Body of pancreas (tissue), 4 donors: ENCODE measurements around the gene OLIG1. TPM values are rescaled to one million over a fixed set of nuclear protein-coding genes. Genes with fewer than 3 reads are reported as not detected.

Source experiments
- ATAC-seq: fragments of 150-250 bp; one replicate; pipeline ENCODE4 v1.9.1; 2016
- DNase-seq, 4 donors: peaks; one replicate each; pipeline ENCODE4 v3.0.0-alpha.2; 2019
- H3K27ac ChIP-seq, 4 donors: fragments of 200-600 bp; sonication (generic); 1 replicate in 3 of 4; 2 replicates in 1 of 4; pipeline versions ENCODE4 v1.5.1 to v1.6.1; 2016 to 2019; ENCODE audit warnings: mild to moderate bottlenecking in 1 of 4, mixed read lengths in 1 of 4, moderate library complexity in 1 of 4
- H3K27me3 ChIP-seq, 2 donors: fragments of 200-600 bp; sonication (generic); one replicate each; pipeline ENCODE4 v1.6.0; 2016; ENCODE audit warnings: mild to moderate bottlenecking in 1 of 2
- H3K36me3 ChIP-seq, 2 donors: fragments of 200-600 bp; sonication (generic); replicated peaks in 1 of 2; 2 replicates each; pipeline ENCODE4 v1.5.1; 2016; ENCODE audit warnings: low read depth in 2 of 2; ENCODE audit not compliant: insufficient read depth in 1 of 2
- H3K4me1 ChIP-seq: fragments of 200-600 bp; sonication (generic); one replicate; pipeline ENCODE4 v1.6.0; 2016
- H3K4me3 ChIP-seq, 2 donors: fragments of 200-600 bp; sonication (generic); 1 replicate in 1 of 2; 2 replicates in 1 of 2; pipeline ENCODE4 v1.5.1; 2016 to 2019
- H3K9me3 ChIP-seq, 3 donors: fragments of 200-600 bp; sonication (generic); 1 replicate in 2 of 3; 2 replicates in 1 of 3; pipeline ENCODE4 v1.5.1; 2016
- POLR2A ChIP-seq, 3 donors: fragments of 450-650 bp; IDR thresholded peaks; one replicate each; pipeline ENCODE4 v1.6.1; 2016; ENCODE audit warnings: antibody characterized with exemption in 3 of 3, mild to moderate bottlenecking in 2 of 3
- WGBS, 2 donors: methylation state at CpG; one replicate each; pipeline ENCODE4 v1.1.5; 2017; 5-methylcytosine and 5-hydroxymethylcytosine counted together
- intact Hi-C: fragments of 100-400 bp; cut with DNase I; formaldehyde crosslinking; loops from one replicate; pipeline ENCODE4 v1.15.1; 2023
- total RNA-seq, 2 donors: library from RNA; depleted of rRNA; stranded (reverse); fragments of >200 nt; gene quantifications; one replicate each; pipeline ENCODE4 v1.1.0, GENCODE V29; 2016
- TF ChIP-seq, protein P1 (sequence below), 7 experiments: fragments of 450-650 bp in 4 of 7; fragments of 200-600 bp in 3 of 7; sonication (generic) in 3 of 7; IDR thresholded peaks; one replicate each; pipeline ENCODE4 v1.5.1; 2016 to 2019; ENCODE audit warnings: antibody characterized with exemption in 7 of 7

Gene OLIG1
- total RNA-seq, 2 donors from 2014 or later, result not detected

DNA sequence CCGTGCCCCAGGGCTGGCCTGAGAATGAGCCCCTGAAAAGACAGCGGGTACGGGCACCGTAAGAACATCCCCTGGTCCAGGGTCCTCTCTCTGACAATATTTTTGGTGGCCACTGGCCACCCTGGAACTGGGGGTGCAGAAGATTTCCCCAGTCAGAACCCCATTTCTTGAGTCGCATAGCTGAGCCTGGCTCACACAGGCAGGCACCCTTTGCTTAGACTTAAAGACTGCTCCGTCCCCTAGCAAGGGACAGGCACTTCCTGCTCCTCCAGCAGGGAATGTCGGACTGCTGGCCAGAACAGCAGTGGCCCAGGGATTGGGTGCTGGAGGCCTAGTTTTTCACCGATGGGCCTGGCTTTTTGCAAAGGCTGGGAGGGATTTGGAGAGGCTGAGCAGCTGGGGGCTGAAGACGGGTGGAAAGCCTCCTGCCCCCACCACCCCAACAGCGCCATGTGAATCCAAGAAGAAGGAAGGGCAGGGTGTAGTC lies 39.9 kb upstream of the OLIG1 start:
- H3K27ac ChIP-seq, result no peak overlapping the region
- ATAC-seq, result no peak
- intact Hi-C loops, result no loop called here
- H3K36me3 ChIP-seq, result no peaks in the 10 kb centered on the region
- H3K9me3 ChIP-seq, result no peaks in the 10 kb centered on the region
- TF ChIP-seq POLR2A (IDR thresholded peaks at IDR 0.05), result no peak
- peaks cover 0 to 41% of the 10 kb centered on the region in 2 donors for H3K27me3 ChIP-seq
- no peak overlapping the region for H3K4me3 ChIP-seq
- 18 to 28% methylated on average over 8 to 10 of the region's 10 CpGs for WGBS, 2 donors
- no peak for DNase-seq
- peaks cover 29% of the 10 kb centered on the region for H3K4me1 ChIP-seq

DNA sequence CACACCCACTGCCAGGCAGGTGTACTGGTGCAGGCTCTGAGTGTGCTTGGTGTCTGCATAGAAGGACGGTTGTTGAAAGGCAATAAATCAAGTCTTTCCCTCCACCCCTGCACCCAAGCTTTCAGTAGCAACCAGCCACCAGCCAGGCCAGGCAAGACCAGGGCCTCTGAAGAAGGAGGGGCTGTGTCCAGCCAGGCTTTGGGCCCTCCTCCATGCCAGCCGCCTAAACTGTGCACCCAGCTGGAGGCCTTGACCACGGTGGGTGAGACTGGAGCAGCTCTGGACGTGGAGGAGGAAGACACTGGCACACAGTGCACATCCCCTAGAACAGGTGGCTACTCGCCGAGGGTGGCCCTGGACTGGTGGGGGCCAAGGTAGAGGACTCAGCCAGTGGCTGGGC lies 39.3 kb upstream of the OLIG1 start:
- H3K27me3 ChIP-seq, result peaks cover 0 to 41% of the 10 kb centered on the region in 2 donors
- H3K9me3 ChIP-seq, result no peaks in the 10 kb centered on the region
- ATAC-seq (no peak), DNase-seq (no peak)
- TF ChIP-seq, protein P1, sequence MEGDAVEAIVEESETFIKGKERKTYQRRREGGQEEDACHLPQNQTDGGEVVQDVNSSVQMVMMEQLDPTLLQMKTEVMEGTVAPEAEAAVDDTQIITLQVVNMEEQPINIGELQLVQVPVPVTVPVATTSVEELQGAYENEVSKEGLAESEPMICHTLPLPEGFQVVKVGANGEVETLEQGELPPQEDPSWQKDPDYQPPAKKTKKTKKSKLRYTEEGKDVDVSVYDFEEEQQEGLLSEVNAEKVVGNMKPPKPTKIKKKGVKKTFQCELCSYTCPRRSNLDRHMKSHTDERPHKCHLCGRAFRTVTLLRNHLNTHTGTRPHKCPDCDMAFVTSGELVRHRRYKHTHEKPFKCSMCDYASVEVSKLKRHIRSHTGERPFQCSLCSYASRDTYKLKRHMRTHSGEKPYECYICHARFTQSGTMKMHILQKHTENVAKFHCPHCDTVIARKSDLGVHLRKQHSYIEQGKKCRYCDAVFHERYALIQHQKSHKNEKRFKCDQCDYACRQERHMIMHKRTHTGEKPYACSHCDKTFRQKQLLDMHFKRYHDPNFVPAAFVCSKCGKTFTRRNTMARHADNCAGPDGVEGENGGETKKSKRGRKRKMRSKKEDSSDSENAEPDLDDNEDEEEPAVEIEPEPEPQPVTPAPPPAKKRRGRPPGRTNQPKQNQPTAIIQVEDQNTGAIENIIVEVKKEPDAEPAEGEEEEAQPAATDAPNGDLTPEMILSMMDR (IDR thresholded peaks at IDR 0.05), result no peak
- no peak for TF ChIP-seq POLR2A (IDR thresholded peaks at IDR 0.05)
- WGBS, 2 donors, result 23 to 36% methylated on average over 4 to 6 of the region's 6 CpGs
- H3K27ac ChIP-seq, result no peak overlapping the region
- no peaks in the 10 kb centered on the region for H3K36me3 ChIP-seq
- no peak overlapping the region for H3K4me3 ChIP-seq
- intact Hi-C loops, result no loop called here
- peaks cover 25% of the 10 kb centered on the region for H3K4me1 ChIP-seq

DNA sequence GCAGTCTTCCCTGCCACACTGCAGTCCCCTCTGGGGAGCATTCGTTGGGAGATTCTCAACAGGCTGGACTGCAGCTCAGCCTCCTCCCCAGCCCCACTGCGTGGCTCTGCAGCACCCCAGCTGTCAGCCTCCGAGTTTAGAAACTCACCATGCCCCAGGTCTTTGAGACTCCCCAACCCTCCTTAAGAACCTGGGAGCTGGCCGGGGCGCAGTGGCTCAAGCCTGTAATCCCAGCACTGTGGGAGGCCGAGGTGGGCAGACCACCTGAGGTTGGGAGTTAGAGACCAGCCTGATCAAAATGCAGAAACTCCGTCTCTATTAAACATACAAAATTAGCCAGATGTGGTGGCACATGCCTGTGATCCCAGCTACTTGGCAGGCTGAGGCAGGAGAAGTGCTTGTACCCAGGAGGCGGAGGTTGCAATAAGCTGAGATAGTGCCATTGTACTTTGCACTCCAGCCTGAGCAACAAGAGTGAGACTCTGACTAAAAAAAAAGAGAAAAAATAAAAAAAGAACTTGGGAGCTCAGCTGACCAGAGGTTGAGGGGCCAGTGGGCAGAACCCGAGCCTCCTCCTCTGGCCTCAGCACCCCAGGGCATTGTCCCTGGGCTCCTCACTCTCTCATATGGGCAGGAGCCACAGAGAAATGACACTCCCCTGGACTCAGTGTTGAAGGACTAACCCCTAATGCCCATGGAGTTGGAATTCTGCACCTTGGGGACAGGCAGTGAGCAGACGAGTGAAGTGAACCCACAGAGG lies 38.6 kb upstream of the OLIG1 start:
- H3K27me3 ChIP-seq, result peaks cover 0 to 37% of the 10 kb centered on the region in 2 donors
- WGBS, 2 donors, result 8 to 28% methylated on average over 6 to 10 of the region's 10 CpGs
- intact Hi-C loops, result no loop called here

DNA sequence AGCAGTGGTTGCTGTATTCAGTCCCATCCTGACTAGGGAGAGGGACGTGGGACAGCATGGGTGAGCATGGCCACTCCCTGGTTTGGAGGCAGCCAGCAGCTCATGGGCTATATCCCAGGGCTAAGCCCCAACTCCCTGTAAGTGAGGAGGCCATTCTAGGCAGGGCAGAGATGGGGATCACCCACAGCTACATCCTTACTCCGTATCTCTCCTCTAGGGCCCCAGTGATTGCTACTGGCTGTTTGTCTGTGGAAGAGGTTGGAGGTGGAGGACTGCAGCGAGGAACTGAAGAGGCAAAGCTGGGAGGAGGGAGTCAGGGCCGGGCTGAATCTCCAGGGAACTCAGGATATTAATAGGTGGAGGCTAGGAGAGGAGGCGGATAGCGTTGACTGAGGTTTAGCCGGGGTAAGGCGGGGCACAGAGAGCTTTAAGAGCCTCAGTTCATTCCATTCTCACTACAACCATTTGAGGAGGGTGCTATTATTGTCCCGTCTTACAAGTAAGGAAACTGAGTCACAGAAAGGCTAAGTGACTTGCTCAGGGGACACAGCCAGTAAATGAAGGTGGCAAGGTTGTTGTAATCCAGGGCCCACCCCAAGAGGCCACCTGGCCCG lies 37.4 kb upstream of the OLIG1 start:
- H3K27me3 ChIP-seq, result peaks cover 0 to 35% of the 10 kb centered on the region in 2 donors
- DNase-seq (no peak), ATAC-seq (no peak)
- WGBS, 2 donors, result 14 to 15% methylated on average over 8 to 10 of the region's 10 CpGs
- TF ChIP-seq POLR2A (IDR thresholded peaks at IDR 0.05), result no peak
- TF ChIP-seq, protein P1 (IDR thresholded peaks at IDR 0.05), result no peak
- intact Hi-C loops, result no loop called here
- no peak overlapping the region for H3K4me3 ChIP-seq
- H3K4me1 ChIP-seq, result peaks cover 17% of the 10 kb centered on the region
- no peak overlapping the region for H3K27ac ChIP-seq
- no peaks in the 10 kb centered on the region for H3K9me3 ChIP-seq
- H3K36me3 ChIP-seq, result no peaks in the 10 kb centered on the region

More for the DNA sequence above, 38.6 kb upstream of the OLIG1 start:
- Histone ChIP-seq H3K36me3 (no peaks in the 10 kb centered on the region), H3K4me1 (peaks cover 22% of the 10 kb centered on the region), H3K4me3 (no peak overlapping the region), H3K27ac (no peak overlapping the region), H3K9me3 (no peaks in the 10 kb centered on the region)
- TF ChIP-seq, protein P1 (IDR thresholded peaks at IDR 0.05), result no peak
- no peak for TF ChIP-seq POLR2A (IDR thresholded peaks at IDR 0.05)
- ATAC-seq, result no peak
- DNase-seq, result no peak

DNA sequence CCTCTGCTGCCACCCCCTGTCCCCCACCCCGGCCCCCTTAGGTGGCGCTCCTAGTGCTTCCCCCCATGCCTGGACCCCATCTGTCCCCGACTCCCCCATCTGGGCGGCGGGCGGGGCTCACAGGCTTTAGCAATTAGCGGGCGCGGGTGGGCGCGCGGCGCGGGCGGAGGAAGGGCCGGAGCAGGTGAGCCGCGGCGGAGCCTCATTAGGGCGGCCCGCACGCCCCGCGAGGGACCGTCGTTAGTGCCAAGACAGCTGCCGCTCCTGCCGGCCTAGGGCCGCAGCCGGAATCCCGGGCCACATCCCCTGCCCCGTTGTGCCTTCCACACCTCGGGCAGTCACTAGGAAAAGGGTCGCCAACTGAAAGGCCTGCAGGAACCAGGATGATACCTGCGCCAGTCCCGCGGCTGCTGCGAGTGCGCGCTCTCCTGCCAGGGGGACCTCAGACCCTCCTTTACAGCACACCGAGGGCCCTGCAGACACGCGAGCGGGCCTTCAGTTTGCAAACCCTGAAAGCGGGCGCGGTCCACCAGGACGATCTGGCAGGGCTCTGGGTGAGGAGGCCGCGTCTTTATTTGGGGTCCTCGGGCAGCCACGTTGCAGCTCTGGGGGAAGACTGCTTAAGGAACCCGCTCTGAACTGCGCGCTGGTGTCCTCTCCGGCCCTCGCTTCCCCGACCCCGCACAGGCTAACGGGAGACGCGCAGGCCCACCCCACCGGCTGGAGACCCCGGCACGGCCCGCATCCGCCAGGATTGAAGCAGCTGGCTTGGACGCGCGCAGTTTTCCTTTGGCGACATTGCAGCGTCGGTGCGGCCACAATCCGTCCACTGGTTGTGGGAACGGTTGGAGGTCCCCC lies 36.6 kb upstream of the OLIG1 start:
- Histone ChIP-seq H3K27ac (no peak overlapping the region), H3K4me3 (no peak overlapping the region), H3K9me3 (no peaks in the 10 kb centered on the region), H3K4me1 (peaks cover 13% of the 10 kb centered on the region), H3K27me3 (peaks cover 0 to 30% of the 10 kb centered on the region in 2 donors), H3K36me3 (no peaks in the 10 kb centered on the region)
- ATAC-seq (no peak), DNase-seq (no peak)
- WGBS, 2 donors, result 2 to 7% methylated on average over 10 to 73 of the region's 76 CpGs
- intact Hi-C loops, result no loop called here
- no peak for TF ChIP-seq POLR2A (IDR thresholded peaks at IDR 0.05)
- TF ChIP-seq, protein P1 (IDR thresholded peaks at IDR 0.05), result no peak
